NCI-H146 treated with DMSO at 0.1 percent for 48 hours (cell line): ENCODE measurements around the gene SLC12A5.
"Not testable (repeated sequence)": the region's sequence is repeated elsewhere in the genome, so short reads cannot be mapped to it uniquely, and the experiment has no call there.

ENCODE experiments used
- DNase-seq: peaks from one replicate; lab custom pipeline; 2025; ENCODE audit not compliant: unreplicated experiment; lab: John Stamatoyannopoulos, UW

SLC12A5 gene

GRCh38 chr20:46028772-46029371 is at the start of gene SLC12A5:
TSS of gene SLC12A5 (plus strand) at chr20:46029215. CDS start at chr20:46029345, 130 bp downstream.
- DNase-seq, result no peak

DNA sequence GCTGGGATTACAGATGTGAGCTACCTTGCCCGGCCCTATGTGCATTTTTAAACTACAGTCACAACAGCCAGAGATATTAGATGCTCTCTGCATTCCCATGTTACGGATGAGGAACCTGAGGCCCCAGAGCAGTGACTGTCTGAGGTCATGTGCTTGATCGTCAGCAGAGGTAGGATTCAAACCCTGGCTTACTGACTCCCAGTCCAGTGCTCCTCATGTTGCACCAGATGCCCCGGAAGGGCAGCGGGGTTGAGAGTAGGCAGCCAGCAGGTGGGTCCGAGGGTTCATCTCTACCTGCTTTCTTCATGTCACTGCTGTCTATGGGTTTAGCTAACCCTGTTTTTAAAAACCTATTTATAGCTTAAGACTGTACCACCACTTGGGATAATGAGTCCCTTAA is 47.8 kb upstream of the SLC12A5 start:
- DNase-seq, result no peak

DNA sequence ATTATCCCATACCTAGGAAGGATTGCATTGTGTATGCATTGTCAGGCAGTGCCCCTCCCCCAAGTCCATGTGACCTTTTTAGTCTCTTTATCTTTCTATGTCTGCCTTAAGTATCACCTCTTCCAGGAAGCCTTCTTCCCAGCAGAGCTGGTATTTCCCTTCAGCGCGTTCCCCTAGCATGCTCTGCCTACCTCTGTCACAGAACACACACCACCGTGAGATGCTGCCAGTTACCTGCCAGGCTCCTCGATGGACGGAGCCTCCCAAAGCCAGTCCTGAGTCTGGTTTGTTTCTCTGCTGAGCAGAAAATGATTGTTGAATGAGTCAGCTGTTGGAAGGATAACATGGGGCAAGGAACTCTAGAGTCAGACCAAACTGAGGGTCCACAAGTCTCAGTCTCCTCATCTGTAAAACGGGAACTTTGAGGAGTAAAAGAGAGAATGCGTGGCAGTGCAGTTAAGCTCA is 45.7 kb upstream of the SLC12A5 start:
- no peak for DNase-seq

DNA sequence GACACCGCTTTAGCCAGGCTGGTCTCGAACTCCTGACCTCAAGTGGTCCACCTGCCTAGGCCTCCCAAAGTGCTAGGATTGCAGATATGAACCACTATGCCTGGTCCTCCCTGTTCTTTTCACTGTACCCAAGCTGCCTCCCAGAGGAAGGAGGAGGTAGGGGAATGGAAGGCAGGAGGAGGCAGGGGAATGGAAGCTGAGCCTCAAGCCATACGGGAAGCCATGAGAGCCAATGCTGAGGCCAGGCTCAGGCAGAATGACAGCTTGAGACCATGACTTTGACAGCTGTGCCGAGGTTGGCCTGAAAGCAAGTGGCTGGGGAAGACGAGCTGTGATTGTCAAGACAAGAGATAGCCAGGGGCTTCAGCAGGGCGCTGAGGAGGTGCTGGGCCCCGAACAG is 43.4 kb upstream of the SLC12A5 start:
- no peak for DNase-seq

GRCh38 chr20:45987108-45987780 is 41.8 kb upstream of the SLC12A5 start:
- peak; percentile 50 for DNase-seq

- DNase-seq, result not testable (repeated sequence)
Observed at GRCh38 chr20:45988830-45989229, 40.2 kb upstream of the SLC12A5 start.

GRCh38 chr20:45991616-45992015 is 37.4 kb upstream of the SLC12A5 start:
- no peak for DNase-seq

DNA sequence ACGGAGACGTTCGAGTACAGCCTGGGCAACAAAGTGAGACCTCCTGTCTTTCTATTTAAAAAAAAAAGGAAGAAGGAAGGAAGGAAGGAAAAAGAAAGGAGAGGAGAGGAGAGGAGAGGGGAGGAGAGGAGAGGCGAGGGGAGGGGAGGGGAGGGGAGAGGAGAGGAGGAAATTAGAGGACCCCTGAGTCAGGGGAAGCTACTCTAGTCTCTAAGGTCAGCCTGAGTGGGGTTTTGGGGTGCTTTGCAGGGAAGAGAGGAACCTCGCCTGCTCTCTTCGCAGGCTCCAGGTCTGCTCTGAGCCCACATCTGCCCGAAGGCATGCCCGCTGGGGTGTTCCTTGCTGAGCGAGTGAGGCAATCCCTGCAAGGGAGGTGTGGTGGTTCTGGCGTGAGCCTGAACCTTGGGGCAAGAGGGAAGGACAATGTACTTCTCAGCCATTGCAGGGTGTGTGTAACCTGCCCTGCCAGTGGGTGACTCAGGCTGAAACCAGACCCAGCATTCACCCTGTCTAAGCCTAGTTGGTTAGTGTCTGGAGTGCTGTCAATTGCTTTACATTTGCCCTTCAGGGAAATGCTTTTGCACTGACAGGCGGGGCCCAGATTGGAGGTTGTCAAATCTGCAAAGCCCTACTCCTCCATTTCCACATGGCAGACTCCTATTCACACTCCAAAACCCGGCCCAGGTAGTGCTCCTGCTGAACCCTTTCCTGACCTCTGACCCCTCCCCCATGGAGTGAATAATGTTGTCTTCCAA is 35.6 kb upstream of the SLC12A5 start:
- no peak for DNase-seq

GRCh38 chr20:45994761-45995493 is 34.1 kb upstream of the SLC12A5 start:
- DNase-seq, result no peak

DNA sequence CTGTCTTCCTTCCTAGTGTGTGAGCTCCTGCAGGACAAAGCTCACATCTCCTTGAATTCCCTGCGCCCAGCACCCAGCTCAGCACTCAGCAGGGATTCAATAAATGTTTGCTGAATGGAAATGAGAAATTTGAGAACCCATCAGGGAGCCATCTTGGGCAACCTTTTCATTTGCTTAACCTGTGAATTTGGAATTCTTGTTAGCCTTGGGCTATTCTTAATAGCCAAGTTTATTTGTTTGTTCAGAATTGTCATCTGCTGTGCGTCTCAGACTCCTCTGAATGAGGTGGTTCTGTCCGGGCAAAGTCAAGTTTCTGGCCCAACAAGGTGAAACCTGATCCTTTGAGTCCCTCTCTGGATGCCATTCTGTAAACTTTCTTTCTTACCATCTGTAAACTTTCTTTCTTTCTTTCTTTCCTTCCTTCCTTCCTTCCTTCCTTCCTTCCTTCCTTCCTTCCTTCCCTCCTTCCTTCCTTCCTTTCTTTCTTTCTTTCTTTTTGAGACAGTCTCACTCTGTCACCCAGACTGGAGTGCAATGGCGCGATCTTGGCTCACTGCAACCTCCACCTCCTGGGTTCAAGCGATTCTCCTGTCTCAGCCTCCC is 33.4 kb upstream of the SLC12A5 start:
- peak; percentile 21 for DNase-seq

GRCh38 chr20:45997187-45997586 is 31.8 kb upstream of the SLC12A5 start:
- no peak for DNase-seq

GRCh38 chr20:45998337-45998736 is 30.7 kb upstream of the SLC12A5 start:
- DNase-seq, result no peak

DNA sequence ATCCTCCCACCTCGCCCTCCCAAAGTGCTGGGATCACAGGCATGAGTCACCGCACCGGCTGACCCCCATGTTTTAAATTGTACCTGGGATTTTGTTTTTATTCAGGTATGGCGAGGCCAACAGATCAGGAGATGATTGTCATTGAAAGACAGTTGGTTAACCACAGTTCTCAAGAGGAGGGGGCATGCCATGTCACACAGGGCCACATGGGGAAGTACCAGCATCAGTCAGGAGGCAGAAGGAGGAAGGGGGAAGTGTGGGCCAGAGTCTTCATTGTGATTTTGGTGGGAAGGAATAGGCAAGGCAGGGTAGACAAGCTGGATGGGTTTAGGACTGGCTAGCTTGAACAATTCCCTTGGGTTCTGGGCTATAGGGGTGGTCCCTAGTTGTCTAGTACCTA is 30.3 kb upstream of the SLC12A5 start:
- DNase-seq, result no peak

GRCh38 chr20:45999557-46000261 is 29.3 kb upstream of the SLC12A5 start:
- DNase-seq, result no peak

- DNase-seq, result no peak
Observed at GRCh38 chr20:46000262-46000996, 28.6 kb upstream of the SLC12A5 start.

- no peak for DNase-seq
Observed at GRCh38 chr20:46001498-46001897, 27.5 kb upstream of the SLC12A5 start.

- no peak for DNase-seq
Observed at GRCh38 chr20:46002008-46002407, 27.0 kb upstream of the SLC12A5 start.

DNA sequence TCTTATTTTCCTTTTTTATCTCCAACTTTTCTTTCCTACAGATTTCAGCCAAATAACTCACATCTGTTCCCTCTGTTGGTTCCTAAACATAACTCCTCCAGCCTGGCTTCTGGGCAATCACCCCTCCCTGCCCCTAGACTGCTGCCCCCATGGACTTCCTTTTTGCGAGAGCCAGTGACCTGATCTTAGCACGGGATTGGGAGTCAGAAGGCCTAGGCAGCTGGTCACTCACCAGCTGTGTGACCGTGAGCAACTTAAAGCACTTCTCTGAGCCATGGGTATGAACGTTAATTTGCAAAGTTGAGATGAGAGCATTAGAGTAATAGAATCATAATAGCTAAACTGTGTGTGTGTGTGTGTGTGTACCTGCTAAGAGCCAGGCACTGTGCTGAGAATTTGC is 24.8 kb upstream of the SLC12A5 start:
- no peak for DNase-seq

DNA sequence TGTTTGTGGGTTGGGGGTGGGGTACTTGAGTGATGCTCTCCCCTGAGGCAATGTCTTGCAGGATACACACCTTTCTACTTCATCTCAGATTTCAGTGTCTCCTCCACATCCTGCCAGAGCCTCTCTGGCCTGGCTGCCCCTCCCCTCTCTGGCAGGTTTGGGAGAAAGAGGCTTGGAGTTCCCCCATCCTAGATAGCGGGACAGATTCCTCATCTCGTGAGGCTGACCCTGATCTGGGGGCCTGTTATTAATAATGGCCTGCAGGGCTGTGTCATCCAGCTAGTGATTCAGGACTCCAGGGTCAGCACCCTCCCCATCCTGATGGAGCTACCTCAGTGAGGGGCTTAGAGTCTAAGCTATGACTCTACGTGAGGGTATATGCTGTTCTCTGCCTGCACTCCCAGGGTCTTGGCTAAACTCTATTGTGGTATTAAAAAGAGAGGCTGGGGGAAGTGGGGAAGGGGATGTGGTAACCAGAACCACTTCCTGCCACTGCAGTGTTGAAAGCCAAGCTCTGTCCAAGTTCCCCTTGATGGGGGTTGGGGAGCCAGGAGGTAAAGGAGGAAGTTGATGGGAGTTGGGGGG is 24.0 kb upstream of the SLC12A5 start:
- no peak for DNase-seq
